HG03103 (cell line): Measurements from ENCODE around the gene BRD3.
A peak's percentile ranks its signal among the peaks of the same experiment; 100 is the strongest.

Experiments
- ATAC-seq: cut with Tn5 transposase; IDR thresholded peaks from one replicate; pipeline ENCODE4 v1.9.1; 2021; ENCODE audit warnings: low read depth; ENCODE audit not compliant: unreplicated experiment

Gene BRD3

DNA sequence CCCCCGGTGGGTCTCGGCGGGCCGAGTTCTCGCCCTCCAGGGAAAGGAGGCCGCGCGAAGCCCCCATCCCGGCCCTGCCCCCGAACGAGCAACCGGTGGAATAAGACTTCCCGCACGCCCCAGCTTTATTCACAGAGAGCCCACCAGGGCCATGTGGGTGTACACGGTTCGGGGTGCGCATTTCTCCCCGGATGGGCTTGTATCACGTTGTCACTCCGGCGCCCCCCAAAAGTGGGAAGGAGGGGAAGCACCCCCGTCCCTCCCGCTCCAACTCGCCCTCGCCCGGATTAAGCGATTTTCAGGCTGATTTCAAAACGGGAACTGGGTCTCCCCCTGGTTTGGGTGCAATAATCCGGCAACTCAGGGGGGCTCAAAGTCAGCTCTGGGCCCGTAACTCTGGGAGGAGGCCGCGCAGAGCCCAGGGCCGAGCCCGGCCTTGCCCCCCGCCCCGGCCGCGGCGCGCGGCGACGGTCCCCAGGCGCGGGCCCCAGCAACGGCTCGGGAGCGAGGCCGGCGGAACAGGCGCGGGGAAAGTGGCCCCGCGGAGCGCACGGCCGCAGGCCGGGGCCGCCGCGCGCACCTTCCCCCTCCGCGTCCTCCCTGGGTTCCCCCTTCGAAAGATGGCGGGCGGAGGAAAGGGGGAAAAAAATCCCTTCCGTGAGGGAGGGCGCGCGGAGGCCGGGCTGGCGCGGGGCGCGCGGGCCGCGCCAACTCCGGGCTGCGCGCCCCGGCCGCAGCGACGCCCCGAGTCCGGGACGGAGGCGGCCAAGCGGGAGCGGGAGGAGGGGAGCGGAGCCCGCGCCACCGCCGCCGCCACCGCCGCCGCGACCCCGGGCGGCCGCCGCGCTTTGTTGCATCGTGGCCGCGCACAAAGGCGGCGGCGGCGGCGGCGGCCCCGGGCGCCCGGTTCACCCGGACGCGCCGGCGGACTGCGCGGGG, 644 bp downstream of the BRD3 start:
- ATAC-seq: peak; percentile 21

DNA sequence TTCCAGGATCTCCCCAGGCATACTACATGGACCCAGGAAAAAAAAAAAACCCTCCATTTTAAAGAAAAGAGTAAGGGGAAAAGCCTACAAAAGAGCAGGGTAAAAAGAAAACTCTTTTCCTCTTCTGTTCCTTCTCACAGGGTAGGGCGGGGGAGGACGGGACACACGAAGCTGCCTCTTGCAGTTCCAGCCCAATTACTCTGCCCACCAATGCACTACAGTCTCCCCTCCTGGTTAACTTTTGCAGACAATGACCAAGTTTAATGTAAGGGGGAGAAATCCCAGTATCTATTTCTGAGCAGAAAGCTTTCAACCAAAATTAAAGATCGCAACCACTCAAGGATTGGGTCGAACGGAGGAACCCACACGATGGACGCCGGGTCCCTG, 1.3 kb downstream of the BRD3 start:
- no peak for ATAC-seq

DNA sequence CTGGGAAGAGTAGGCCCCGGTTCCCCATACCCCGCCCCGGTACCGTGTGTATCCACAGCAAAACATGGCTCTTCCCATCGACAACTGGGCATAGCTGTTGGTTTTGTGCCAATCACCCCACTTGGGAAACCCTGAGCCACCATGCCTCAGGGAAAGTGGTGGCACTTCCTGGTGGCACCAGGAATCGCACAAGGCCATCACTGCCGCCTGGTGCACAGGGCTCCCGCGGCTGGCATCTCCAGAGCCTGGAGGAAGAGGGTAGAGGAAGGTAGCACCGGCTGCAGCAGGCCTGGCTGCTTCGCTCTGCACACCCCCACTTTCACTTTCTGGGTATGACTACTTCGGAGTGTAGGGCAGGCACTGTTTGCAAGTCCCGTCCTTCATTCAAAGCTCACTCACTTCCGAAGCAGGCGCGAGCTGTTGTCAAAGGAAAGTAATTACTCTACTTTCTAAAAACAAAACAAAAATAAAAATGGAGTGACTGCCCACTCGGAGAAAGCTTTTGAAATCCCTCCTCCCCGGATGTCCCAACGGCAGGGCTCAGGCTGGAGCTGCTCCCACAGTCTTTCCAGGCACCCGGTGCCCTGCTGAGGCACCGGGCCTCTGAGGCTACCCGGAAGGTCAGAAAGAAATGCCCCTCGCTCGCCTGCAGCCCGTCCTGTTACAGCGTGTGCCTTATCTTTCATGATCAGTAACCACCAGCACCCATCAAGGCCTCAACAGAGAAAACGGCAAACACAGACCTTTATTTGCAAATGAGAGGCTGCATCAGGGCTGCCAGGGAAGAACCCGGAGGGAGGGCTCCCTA, 2.0 kb downstream of the BRD3 start:
- ATAC-seq: no peak

DNA sequence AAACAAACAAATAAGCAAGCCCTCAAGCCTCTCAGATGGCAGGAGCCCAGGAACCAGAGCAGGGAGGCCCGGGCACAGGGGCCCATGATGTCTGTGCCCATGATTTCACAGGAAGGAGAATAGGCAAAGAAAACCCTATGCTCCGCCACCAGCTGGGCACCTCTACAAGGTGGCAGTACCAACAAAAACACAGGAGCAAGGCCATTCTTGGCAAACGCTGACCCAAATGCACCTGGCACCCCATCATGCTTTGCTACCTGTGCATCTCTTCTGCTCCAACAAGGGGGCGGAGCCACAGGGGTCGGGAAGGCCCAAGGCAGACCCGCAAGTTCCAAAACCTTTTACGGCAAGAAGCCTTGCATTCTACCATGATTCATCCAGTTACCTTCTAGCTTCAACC, 3.1 kb downstream of the BRD3 start:
- no peak for ATAC-seq

DNA sequence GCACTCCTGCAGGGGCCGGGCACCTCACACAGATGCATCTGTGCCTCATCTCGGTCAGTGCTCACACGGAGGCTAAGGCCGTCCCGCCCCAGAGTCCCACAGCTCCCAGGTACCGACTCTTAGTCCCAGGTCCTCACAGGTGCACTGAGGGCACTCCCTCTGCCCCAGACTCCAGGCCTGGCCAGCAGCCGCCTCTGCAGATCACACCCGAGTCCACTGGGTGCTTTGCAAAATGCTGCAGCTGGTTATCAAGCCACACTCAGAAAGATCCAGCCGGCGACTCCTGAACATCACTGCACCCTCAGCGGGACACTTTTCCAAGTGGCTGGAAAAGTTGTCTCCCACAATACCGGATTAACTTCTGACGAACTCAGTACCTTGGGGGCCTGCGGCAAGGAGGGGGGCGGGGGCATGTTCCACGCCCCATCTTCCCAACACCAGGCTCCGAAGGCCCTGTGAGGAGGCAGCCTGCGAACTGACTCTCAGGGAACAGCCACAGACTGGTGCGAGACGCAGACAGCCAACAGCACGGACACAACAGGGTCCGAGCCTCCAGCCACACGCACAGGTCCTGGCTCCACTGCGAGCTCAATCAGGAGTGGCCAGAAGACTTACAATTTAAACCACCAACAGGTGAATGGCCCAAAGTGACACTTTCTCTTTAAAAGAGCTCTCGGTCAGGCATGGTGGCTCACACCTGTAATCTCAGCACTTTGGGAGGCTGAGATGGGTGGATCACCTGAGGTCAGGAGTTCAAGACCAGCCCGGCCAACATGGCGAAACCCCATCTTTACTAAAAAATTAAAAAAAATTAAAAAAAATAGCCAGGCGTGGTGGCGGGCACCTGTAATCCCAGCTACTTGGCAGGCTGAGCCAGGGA, 4.0 kb downstream of the BRD3 start:
- ATAC-seq: no peak

DNA sequence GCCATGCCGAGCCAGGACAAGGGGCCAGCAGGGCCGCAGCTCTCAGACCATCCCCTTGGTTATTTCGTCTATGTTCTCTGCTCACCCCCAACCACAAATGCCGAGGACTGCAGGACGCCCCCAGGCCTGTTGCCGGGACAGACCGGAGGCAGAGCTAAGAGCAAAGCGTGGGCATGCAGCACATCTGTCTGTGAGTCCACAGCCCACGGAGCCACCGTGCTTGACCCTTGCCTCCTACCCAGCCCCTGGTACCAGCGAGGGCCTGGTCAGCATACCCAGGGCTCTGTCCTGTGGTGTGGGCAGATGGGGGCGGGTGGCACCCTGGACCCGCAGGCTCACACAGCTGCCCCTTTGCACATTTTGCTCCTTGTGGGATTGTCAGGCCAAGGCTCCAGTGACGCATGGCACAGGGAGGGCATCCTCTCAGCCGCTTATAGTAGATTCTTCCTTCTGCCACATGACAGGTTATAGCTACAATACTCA, 4.7 kb downstream of the BRD3 start:
- no peak for ATAC-seq

DNA sequence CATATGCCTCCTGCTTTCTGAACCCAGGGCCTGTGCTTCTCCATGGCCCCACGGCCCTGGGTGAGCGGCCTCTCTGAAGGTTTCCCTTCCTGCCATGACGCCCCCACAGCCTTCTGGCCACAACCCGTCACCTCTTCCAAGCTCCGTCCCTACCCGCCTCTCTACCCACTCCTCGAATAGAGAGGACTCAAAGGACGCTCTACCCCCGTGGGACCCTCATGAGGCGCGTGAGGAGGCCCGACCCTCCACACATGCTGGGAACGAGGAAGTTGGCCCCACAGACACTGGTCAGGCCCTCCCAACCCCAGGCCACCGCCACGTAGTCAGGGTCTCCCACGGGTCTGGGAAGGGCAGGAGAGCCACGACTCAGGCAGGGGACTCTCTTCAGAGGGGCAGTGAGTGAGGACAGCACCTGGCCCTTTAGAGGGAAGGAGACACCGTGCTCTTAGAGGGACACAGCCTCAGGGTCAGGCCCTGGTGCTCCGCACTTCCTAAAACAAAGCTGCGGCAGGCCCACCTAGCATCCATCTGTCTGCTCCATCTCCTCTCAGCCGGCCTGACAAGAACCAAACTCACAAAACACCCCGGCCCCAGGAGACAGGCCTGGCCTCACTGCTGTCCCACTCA, 5.3 kb downstream of the BRD3 start:
- ATAC-seq: no peak

DNA sequence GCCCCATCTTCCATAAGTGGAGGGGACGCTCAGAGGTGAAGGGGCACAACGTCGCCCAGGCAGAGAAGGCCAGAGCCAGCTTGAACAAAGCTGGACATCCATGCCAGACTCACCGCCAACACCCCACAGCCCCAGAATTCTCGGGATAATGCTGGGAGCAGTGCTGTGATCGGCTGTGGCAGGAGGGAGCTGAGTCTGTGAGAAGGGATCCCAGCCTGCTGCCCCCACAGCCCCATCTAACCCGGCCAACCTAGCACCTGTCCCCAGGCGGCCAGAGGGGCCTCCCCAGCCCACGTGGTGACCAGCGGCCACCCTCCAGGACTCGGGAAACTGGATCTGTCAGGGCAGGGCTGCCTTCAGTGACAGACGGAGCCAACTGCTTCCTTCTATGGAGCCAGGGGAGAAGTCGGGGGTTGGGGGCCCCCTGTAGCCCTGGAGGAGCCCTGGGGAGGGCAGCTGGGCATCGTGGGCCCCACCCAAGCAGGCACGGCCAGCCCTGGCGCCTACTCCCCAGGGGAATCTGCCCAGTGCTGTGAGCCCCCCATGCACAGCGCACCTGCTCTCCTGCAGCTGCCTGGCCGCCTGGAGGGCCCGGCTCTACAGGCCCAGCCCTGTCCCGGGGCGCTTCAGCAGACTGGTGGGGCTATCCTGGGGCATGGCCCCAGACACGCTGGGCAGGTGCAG, 6.0 kb downstream of the BRD3 start:
- ATAC-seq: no peak

DNA sequence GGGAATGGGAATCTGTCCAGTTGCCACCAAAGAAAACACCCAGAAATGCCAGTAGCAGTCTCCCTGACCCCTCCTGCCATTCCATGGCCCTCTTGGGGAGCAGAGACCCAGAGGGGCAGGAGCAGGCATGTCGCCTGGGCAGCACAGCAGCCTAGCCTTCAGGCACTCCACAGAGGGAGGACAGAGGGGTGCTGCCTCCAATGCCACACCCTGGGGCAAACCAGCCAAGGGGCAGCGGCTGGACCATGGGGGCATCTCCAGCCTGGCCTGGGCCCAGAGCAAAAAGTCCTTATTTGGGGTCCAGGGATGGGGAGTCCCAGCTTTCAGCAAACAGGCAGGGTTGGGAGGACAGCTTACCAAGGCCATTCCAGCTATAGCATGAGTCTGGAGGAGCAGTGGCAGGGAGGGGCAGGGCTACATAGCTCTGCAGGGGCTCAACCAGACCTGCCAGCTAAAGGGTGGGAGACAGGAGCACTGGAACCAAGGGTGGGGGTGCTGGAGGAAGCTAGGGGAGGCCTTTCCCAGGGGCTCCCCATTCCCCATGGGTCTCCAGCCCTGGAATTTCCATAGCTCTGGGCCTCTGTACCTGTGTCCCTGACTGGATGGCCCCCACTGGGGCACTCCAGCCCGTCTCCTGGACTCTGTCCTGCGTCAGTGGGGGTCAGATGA, 6.7 kb downstream of the BRD3 start:
- ATAC-seq: no peak

DNA sequence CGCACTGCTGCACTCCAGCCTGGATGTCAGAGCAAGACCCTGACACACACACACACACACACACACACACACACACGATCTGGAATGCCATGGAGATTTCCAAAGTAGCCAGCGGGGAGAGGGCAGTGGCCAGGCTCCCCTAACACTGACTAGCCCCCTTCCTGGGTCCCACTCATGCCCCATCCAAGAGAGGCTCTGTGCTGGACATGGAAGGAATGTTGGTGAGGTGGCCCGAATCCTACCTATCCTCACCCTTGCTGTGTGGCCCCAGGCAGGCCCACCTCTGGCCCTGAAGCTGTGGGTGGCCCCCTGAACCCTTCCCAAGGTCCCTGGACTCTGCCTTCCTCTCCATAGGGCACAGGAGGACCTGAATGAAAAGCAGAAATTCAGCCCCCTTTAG, 7.3 kb downstream of the BRD3 start:
- ATAC-seq: no peak

DNA sequence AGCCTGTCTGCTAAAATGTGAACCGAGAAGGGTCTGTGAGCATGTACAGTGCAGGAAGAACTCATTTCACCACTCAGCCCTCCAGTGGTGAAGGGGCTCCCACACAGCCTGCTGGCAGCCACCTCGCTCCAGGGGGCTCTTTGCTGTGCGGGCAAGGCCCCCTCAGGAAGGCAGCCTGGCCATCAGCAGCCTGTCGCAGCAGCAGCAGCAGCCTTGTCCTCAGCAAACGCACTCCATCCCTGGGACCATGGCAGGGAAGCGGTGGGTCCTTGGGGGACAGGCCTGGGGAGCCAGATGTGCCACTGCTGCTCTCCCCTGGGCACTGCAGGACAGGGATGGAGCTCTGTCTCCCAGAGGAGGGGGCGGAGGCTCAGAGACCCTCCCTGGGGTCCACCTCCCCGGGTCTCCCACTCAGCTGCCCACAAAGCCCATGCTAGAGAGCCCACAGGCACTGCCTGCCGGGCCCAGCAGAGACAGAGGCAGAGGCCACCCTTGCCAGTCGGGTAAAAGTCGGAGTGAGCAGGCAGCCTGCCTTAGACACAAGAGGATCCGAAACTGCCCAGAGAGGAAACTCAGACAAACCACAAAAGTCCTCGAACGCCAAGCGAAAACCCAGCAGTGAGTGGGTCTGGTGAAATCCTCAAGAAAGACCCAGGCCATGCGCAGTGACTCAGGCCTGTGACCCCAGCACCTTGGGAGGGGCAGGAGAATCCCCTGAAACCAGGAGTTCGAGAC, 8.0 kb downstream of the BRD3 start:
- no peak for ATAC-seq

DNA sequence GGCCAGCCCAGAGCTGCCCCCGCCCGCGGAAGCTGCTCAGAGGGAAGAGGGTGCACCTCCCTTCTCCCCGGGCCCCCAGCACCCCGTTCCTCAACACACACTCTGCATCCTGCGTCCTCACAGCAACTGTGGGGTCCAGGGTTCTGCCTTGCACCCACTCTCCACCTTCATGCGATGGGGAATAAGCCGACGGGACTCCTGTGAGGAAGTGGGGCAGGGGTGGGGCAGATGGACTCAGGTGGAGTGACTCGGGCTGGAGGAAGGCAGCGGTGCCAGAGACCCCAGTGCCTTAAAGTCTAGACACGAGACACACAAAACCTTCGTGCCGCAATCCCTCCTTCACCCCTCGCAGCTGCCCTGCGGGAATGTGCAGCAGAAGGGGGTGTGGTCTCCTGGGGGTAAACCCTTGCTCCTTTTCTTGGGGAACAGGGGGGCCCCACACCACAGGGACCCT, 8.6 kb downstream of the BRD3 start:
- no peak for ATAC-seq

DNA sequence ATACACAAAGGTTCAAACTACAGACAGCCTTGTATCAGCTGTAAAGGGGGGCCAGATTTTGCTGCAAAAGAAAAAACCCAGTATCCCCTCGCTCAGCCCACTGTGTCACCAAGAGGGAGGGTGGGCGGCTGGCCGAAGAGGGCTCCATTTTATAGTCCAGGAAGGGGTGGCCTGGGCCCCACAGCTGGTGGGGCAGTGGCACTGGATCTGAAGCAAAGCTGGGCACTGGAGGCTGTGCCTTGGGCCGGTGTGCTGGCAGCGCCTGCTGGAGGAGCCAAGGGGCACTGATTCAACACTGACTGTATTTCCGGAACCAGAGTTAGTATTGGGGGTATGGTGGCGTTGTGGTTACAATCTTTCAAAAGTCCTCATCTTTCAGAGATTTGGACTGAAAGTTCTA, 9.1 kb downstream of the BRD3 start:
- no peak for ATAC-seq

DNA sequence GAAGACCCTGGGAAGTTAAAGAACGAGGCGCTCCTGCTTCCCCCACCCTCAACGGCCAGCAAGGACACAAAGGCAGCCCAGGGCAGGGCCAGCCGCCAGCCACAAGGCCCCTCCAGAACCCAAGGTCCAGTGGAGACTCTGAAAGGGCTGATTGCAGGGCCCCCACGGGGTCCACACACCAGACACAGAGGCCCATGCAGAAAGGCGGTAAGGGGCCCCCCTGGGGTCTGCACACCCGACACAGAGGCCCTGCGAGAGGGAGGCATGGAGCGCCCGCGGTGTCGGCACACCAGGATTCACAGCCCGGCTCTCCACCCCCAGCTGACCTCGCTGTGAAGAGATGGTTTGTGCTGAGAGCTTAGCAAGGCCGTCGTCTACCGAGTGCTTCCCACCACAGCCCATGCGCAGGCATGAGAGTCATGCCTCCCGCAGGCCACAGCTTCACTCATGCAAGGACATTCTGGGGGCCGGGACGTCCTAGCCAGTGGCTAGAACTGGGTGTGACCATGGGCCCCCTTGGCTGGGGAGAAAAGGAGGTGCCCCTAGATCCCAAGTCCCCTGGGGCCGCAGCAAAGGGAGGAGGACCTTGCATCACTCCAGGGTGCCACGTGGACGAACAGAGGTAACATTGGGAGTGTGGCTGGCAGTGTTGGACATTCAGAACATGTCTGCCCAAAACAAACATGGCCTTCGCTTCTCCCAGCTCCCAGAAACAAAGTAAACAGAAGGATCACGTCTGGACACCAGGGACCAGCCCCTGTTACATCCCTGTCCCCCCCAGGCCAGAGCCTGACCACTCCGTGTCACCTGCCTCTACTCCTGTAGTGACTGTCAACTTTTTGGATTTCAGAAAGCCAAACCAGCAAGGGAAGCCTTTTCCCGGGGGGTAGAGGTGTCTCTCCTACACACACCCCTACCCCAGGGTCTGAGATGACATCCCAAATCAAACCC, 9.8 kb downstream of the BRD3 start:
- ATAC-seq: no peak

DNA sequence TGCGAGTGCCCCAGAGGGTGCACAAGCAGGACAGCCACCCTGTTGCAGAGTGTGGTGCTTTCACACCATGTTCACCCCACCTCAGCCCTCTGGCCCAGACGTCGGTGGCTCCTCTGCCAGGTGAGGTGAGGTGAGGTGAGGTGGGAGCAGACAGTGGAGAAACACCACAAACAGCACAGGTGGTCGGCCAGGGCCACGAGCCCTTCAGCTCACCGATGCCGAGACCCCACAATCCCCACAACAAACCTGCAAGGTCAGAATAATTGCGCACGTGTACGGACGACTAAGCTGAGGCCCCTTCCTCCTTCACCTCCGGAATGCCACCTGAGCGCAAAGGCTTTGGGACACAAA, 10.5 kb downstream of the BRD3 start:
- no peak for ATAC-seq

DNA sequence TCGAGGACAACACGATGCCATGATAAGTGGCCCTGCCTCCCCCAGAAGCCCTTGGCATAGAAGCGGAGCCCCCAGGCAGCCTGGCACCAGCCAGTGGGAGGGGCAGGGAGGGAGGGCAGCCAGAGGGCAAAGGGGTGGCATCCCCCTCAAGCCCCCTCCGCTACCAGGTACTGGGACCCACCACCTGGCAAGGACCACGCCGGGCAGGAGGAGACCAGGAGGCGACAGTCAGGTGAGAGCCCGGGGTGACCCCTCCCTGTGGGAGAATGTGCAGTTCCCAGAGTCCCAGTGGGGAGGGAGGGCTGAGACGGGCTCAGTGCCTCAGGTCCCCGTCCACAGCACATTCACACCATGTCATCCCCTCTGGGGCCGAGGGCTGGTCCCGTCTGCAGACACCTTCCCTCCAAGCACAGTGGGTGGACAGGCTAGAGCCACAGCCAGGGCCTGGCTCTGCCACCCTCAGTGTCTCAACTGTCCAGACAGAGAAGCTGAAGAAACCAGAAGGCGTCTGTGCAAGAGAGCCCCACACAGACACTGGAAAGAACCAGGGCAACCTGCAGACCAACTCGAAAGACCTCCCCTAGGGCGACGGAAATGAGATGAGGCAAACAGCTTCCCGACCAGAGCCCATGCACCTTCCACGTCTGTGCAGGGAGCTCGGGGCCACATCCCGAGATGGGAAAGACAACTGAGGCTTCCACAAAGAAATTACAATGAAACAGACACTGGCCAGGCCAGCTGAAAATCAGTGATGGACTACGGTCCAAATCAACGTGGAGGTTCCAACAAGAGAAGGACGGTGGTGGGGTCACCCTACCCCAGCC, 11.1 kb downstream of the BRD3 start:
- no peak for ATAC-seq
